Heart left ventricle (tissue), 13 donors: ENCODE measurements around the gene TMEM30B.
"Not testable (repeated sequence)": the region's sequence is repeated elsewhere in the genome, so short reads cannot be mapped to it uniquely, and the experiment has no call there.

Experiments used
- CTCF ChIP-seq, 12 donors: fragments of 200-600 bp; sonication (generic) in 4 of 12; IDR thresholded peaks; one replicate each; pipeline versions ENCODE4 v1.5.0 to v1.8.0; 2018 to 2022; ENCODE audit warnings: antibody characterized with exemption in 12 of 12, mild to moderate bottlenecking in 5 of 12
- POLR2A ChIP-seq, 2 donors: fragments of 450-650 bp; IDR thresholded peaks; one replicate each; pipeline ENCODE4 v1.6.1; 2017; ENCODE audit warnings: antibody characterized with exemption in 2 of 2, mild to moderate bottlenecking in 2 of 2, moderate library complexity in 2 of 2
- donor health status: ischemic (EF 13 %, LVEDD 7.1; RV severe dilation, severe dysfunction).
- donor health status: DM: no; HTN: yes; CAD: no.
- donor health status: DM: no; HTN: no; CAD: no.
- donor health status: ischemic (EF 25% LVEDD 6.9; RV normal size, moderate dysfunction).
- donor health status: ischemic (EF 25% LVEDD 5.7; RV mildly dilated, moderate dysfunction).
- donor health status: ischemic (EF 35%, LVEDD 5.7; RV mildly dilated, moderate dysfunction).
- donor health status: nonischemic (EF 11% LVEDD 7.7; RV severe dilation, severe dysfunction).
- donor health status: DM: yes; HTN: yes; CAD: no.
- donor health status: PGD.
- donor health status: ischemic (EF 29% LVEDD 5.4; RV normal size, mild dysfunction).
- donor health status: nonischemic (EF 23%, LVEDD 6.1; RV moderate dilation, normal function).

- TF ChIP-seq CTCF, POLR2A (IDR thresholded peaks at IDR 0.05): not testable (repeated sequence)
These were observed 39.0 kb upstream of the TMEM30B start for GRCh38 chr14:61320170-61320569.
